ENCODE measurements around the gene TTBK1. TPM values are rescaled to one million over a fixed set of nuclear protein-coding genes. Genes with fewer than 3 reads are reported as not detected.

Gene TTBK1
- total RNA-seq, 1 experiment from 2014 or later, result 0.79 TPM

Small RNA genes lying within 50 kb of the gene (small RNA-seq; reads per million reads assigned to genes)
- gene RPL12P47, result not detected

Other genes starting within 250 kb of the TTBK1 start
- 91.0 and 91.3 TPM in 2 replicates for gene MEA1, start 229.5 kb upstream of the TTBK1 start, total RNA-seq (2014; rRNA removed; shearing (Covaris generic))
- gene KLHDC3, start 229.2 kb upstream of the TTBK1 start, total RNA-seq (2014; rRNA removed; shearing (Covaris generic)), result 120 and 126 TPM in 2 replicates
- 76.7 and 82.0 TPM in 2 replicates for gene RRP36, start 221.9 kb upstream of the TTBK1 start, total RNA-seq (2014; rRNA removed; shearing (Covaris generic))
- gene CUL7, start 189.6 kb upstream of the TTBK1 start, total RNA-seq (2014; rRNA removed; shearing (Covaris generic)), result 20.9 and 21.1 TPM in 2 replicates
- gene MRPL2, start 184.0 kb upstream of the TTBK1 start, total RNA-seq (2014; rRNA removed; shearing (Covaris generic)), result 54.4 and 79.1 TPM in 2 replicates
- 47.6 and 58.8 TPM in 2 replicates for gene KLC4, start 183.8 kb upstream of the TTBK1 start, total RNA-seq (2014; rRNA removed; shearing (Covaris generic))
- gene PTK7, start 167.2 kb upstream of the TTBK1 start, total RNA-seq (2014; rRNA removed; shearing (Covaris generic)), result 48.0 and 56.3 TPM in 2 replicates
- gene SRF, start 72.2 kb upstream of the TTBK1 start, total RNA-seq (2014; rRNA removed; shearing (Covaris generic)), result 49.2 and 57.4 TPM in 2 replicates
- 13.5 and 17.2 TPM in 2 replicates for gene CUL9, start 61.3 kb upstream of the TTBK1 start, total RNA-seq (2014; rRNA removed; shearing (Covaris generic))
- 125 and 130 TPM in 2 replicates for gene DNPH1, start 14.0 kb upstream of the TTBK1 start, total RNA-seq (2014; rRNA removed; shearing (Covaris generic))
- gene SLC22A7, start 54.8 kb downstream of the TTBK1 start, total RNA-seq (2014; rRNA removed; shearing (Covaris generic)), result not detected in 2 replicates
- not detected in 2 replicates for gene CRIP3, start 65.3 kb downstream of the TTBK1 start, total RNA-seq (2014; rRNA removed; shearing (Covaris generic))
- 4.6 and 4.7 TPM in 2 replicates for gene ZNF318, start 126.2 kb downstream of the TTBK1 start, total RNA-seq (2014; rRNA removed; shearing (Covaris generic))
- gene ABCC10, start 184.1 kb downstream of the TTBK1 start, total RNA-seq (2014; rRNA removed; shearing (Covaris generic)), result 18.6 and 18.8 TPM in 2 replicates
- gene DLK2, start 212.1 kb downstream of the TTBK1 start, total RNA-seq (2014; rRNA removed; shearing (Covaris generic)), result 0.10 and 0.34 TPM in 2 replicates
- gene TJAP1, start 234.1 kb downstream of the TTBK1 start, total RNA-seq (2014; rRNA removed; shearing (Covaris generic)), result 19.9 and 20.4 TPM in 2 replicates